Activated CD4-positive, alpha-beta T cell treated with anti-CD3 and anti-CD28 coated beads for 48 hours (primary cell): ENCODE data around the gene GDF11.
A peak's percentile ranks its signal among the peaks of the same experiment; 100 is the strongest.

Source experiments
- DNase-seq: peaks from one replicate; pipeline ENCODE4 v3.0.0-alpha.2; 2020

The GDF11 gene

GRCh38 chr12:55742719-55743405 lies at the start of gene GDF11:
Gene GDF11, plus strand, starts transcription at chr12:55743122. Its CDS starts 195 bp downstream, at chr12:55743317.
- peak; percentile 82 for DNase-seq

- no peak for DNase-seq
Observed at GRCh38 chr12:55693323-55694187, 49.4 kb upstream of the GDF11 start.

- DNase-seq: no peak
Observed at GRCh38 chr12:55694188-55694515, 48.8 kb upstream of the GDF11 start.

- no peak for DNase-seq
Observed at GRCh38 chr12:55694651-55695050, 48.3 kb upstream of the GDF11 start.

- no peak for DNase-seq
Observed at GRCh38 chr12:55695349-55695748, 47.6 kb upstream of the GDF11 start.

- DNase-seq: no peak
Observed at GRCh38 chr12:55696141-55696540, 46.8 kb upstream of the GDF11 start.

- DNase-seq: no peak
Observed at GRCh38 chr12:55696796-55697462, 46.0 kb upstream of the GDF11 start.

- no peak for DNase-seq
Observed at GRCh38 chr12:55697686-55698085, 45.2 kb upstream of the GDF11 start.

GRCh38 chr12:55698241-55698955 lies 44.5 kb upstream of the GDF11 start:
- DNase-seq: no peak

GRCh38 chr12:55698965-55699364 lies 44.0 kb upstream of the GDF11 start:
- no peak for DNase-seq

- no peak for DNase-seq
Observed at GRCh38 chr12:55699471-55700055, 43.4 kb upstream of the GDF11 start.

- DNase-seq: no peak
Observed at GRCh38 chr12:55700255-55701018, 42.5 kb upstream of the GDF11 start.

GRCh38 chr12:55702861-55703260 lies 40.1 kb upstream of the GDF11 start:
- no peak for DNase-seq

GRCh38 chr12:55703288-55703687 lies 39.6 kb upstream of the GDF11 start:
- DNase-seq: no peak

GRCh38 chr12:55703901-55704761 lies 38.8 kb upstream of the GDF11 start:
- DNase-seq: no peak

- no peak for DNase-seq
Observed at GRCh38 chr12:55704824-55705718, 37.9 kb upstream of the GDF11 start.

GRCh38 chr12:55705782-55706402 lies 37.0 kb upstream of the GDF11 start:
- peak; percentile 49 for DNase-seq

- no peak for DNase-seq
Observed at GRCh38 chr12:55706568-55707218, 36.2 kb upstream of the GDF11 start.

- no peak for DNase-seq
Observed at GRCh38 chr12:55707219-55707671, 35.7 kb upstream of the GDF11 start.
